ENCODE measurements around the gene TCEAL9. TPM values are rescaled to one million over a fixed set of nuclear protein-coding genes. Genes with fewer than 3 reads are reported as not detected.
"Not testable (repeated sequence)": the region's sequence is repeated elsewhere in the genome, so short reads cannot be mapped to it uniquely, and the experiment has no call there.

The TCEAL9 gene
- total RNA-seq, 4 donors from 2014 or later = 26.1 to 95.6 (median 52.6) TPM

DNA sequence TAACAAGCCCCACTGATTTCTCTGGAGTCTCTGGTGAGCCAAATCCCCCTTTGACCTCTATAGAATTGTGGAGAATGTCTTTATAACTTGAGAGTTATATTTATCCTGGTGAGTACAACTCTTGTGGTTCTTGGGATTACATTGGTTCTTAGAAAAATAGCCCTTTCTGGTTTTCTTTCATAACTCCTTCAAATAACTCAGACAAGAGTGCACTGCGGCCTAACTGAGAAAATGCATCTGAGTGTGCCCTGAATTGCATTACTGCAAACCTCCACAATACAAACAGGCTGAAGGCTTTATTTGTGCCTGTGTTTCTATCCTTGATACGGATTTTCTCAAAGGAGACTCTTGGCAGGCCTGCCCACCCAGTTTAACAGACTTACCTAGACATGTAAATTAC lies 22.7 kb downstream of the TCEAL9 start:
- intact Hi-C loops (cut with DNase I; ENCODE audit: low total_unique reads) = no loop called here
- DNase-seq = no peak
- no peak for TF ChIP-seq POLR2A (IDR thresholded peaks at IDR 0.05)
- TF ChIP-seq, protein P1, sequence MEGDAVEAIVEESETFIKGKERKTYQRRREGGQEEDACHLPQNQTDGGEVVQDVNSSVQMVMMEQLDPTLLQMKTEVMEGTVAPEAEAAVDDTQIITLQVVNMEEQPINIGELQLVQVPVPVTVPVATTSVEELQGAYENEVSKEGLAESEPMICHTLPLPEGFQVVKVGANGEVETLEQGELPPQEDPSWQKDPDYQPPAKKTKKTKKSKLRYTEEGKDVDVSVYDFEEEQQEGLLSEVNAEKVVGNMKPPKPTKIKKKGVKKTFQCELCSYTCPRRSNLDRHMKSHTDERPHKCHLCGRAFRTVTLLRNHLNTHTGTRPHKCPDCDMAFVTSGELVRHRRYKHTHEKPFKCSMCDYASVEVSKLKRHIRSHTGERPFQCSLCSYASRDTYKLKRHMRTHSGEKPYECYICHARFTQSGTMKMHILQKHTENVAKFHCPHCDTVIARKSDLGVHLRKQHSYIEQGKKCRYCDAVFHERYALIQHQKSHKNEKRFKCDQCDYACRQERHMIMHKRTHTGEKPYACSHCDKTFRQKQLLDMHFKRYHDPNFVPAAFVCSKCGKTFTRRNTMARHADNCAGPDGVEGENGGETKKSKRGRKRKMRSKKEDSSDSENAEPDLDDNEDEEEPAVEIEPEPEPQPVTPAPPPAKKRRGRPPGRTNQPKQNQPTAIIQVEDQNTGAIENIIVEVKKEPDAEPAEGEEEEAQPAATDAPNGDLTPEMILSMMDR (IDR thresholded peaks at IDR 0.05) = no peak
- Histone ChIP-seq H3K4me1 (no peaks in the 10 kb centered on the region), H3K9me3 (no peaks in the 10 kb centered on the region), H3K4me3 (no peak overlapping the region), H3K27me3 (peaks cover 0 to 9% of the 10 kb centered on the region in 2 donors), H3K27ac (no peak overlapping the region), H3K36me3 (no peaks in the 10 kb centered on the region)

DNA sequence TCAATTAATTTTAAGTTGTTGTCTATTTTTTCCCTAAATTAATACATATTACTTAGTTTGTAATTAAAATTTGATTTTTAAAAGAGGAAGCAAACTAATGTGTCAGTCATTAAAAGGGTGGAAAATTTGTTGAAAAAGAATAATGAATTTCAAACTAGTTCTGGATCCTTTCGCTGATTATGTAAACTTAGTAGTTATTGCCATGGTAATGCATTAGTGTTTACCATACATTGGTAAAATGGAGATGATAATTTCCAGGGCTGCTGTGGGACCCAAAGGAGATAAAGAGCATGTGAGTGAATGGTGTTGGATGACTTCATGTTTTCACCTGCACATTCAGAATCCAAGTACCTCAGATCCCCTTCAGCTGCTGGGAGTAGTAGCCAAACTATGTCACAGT lies 26.6 kb downstream of the TCEAL9 start:
- H3K27ac ChIP-seq = no peak overlapping the region
- H3K27me3 ChIP-seq = peaks cover 0 to 9% of the 10 kb centered on the region in 2 donors
- H3K4me3 ChIP-seq = no peak overlapping the region
- intact Hi-C loops (cut with DNase I; ENCODE audit: low total_unique reads) = no loop called here
- DNase-seq = no peak
- no peaks in the 10 kb centered on the region for H3K9me3 ChIP-seq
- H3K4me1 ChIP-seq = no peaks in the 10 kb centered on the region
- TF ChIP-seq, protein P1 (IDR thresholded peaks at IDR 0.05) = no peak
- no peak for TF ChIP-seq POLR2A (IDR thresholded peaks at IDR 0.05)
- H3K36me3 ChIP-seq = no peaks in the 10 kb centered on the region

DNA sequence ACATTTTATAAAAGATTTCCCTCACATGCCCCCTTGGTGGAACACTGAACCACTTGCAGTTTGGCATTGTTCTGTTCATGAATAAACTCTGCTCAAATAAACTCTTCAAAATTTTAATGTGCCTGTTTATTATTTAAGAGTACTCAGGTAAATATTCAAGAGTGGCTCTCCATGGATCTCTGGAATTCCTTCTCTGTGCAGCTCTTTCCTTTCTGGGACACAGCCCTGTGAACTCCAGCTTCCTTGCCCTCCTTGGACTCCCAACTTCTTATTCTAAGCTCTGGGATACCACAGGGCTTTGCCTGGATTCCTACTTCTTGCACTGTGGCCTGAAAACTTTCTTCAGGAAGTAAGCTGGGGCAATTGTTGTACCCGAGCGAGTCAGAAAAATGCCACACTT lies 28.4 kb downstream of the TCEAL9 start:
- H3K36me3 ChIP-seq = no peaks in the 10 kb centered on the region
- peaks cover 0 to 18% of the 10 kb centered on the region in 2 donors for H3K27me3 ChIP-seq
- DNase-seq = no peak
- no peaks in the 10 kb centered on the region for H3K9me3 ChIP-seq
- no peak overlapping the region for H3K4me3 ChIP-seq
- no peak overlapping the region for H3K27ac ChIP-seq
- TF ChIP-seq, protein P1 (IDR thresholded peaks at IDR 0.05) = no peak
- TF ChIP-seq POLR2A (IDR thresholded peaks at IDR 0.05) = no peak
- no peaks in the 10 kb centered on the region for H3K4me1 ChIP-seq
- intact Hi-C loops (cut with DNase I; ENCODE audit: low total_unique reads) = no loop called here

DNA sequence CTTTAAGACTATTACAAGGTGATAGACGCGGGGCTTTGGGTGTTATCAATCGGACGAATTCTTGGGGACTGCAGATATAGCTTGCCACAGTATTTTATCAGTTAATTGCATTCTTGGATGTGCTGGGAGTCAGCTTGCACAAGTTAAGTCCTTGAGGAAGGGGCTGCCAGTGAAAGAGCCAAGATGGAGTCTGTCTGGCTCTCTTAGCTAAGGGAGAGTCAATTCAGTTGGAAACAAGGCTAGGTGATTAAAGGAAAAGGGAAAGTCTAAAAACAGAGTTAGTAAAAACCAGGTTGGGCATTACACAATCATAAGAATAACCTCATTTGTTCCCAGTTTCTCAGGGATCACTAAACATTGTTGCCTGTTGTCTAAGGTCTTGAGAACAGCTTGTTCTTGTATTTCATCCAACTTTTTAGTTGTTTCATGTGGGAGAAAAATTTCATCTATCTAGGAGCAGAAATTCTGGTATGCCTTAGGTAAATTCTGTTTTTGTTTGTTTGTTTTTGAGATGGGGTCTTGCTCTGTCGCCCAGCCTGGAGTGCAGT lies 29.1 kb downstream of the TCEAL9 start:
- H3K9me3 ChIP-seq; H3K4me1 ChIP-seq; H3K27ac ChIP-seq; H3K36me3 ChIP-seq; H3K4me3 ChIP-seq; intact Hi-C loops (cut with DNase I; ENCODE audit: low total_unique reads); DNase-seq: not testable (repeated sequence)
- peaks cover 0 to 24% of the 10 kb centered on the region in 2 donors for H3K27me3 ChIP-seq

DNA sequence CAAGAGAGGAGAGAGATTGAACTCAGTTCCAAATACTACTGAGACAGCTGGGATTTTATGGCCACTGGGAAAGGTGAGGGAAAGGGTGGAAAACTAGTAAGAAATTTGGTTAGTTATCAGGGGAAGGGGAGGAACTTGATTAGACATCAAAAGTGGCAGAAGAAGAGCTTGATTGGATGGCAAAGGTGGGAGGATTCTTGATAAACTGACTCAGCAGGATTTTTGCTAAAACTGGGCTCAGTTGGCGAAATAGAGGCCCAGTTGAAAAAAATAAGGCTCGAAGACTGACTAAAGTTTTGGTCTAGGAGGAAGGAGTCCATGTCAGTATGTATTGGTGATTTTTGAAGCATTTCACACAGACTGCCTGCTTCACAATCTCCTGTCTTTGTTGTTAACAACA lies 30.0 kb downstream of the TCEAL9 start:
- H3K9me3 ChIP-seq = no peaks in the 10 kb centered on the region
- no peak for DNase-seq
- peaks cover 0 to 24% of the 10 kb centered on the region in 2 donors for H3K27me3 ChIP-seq
- TF ChIP-seq, protein P1 (IDR thresholded peaks at IDR 0.05) = no peak
- TF ChIP-seq POLR2A (IDR thresholded peaks at IDR 0.05) = no peak
- H3K36me3 ChIP-seq = no peaks in the 10 kb centered on the region
- H3K4me1 ChIP-seq = no peaks in the 10 kb centered on the region
- no peak overlapping the region for H3K27ac ChIP-seq
- intact Hi-C loops (cut with DNase I; ENCODE audit: low total_unique reads) = no loop called here
- H3K4me3 ChIP-seq = no peak overlapping the region

DNA sequence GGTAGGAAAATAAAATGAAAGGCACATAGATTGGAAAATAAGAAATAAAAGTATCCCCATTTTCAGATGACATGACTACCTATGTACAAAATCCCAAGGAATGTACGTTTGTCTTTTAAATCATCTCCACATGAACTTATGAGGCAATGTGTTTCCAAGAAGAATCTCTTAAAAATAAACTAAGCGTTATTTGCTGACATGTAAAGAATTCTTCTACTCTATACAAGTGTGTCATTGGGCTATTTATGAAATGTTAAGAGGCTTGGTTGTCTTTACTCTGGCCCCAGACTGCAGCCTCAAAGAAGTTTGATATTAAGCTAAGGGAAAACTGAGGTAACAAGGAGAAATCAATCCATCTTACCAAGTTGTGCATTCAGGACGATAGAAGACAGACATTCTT lies 37.2 kb downstream of the TCEAL9 start:
- H3K27me3 ChIP-seq = peaks cover 0 to 10% of the 10 kb centered on the region in 2 donors
- intact Hi-C loops (cut with DNase I; ENCODE audit: low total_unique reads) = no loop called here
- no peaks in the 10 kb centered on the region for H3K9me3 ChIP-seq
- no peak for TF ChIP-seq POLR2A (IDR thresholded peaks at IDR 0.05)
- TF ChIP-seq, protein P1 (IDR thresholded peaks at IDR 0.05) = no peak
- no peaks in the 10 kb centered on the region for H3K36me3 ChIP-seq
- no peak overlapping the region for H3K27ac ChIP-seq
- no peaks in the 10 kb centered on the region for H3K4me1 ChIP-seq
- no peak overlapping the region for H3K4me3 ChIP-seq
- DNase-seq = no peak

Measured in uterus (tissue), 4 donors.